NCI-H2196 (cell line): ENCODE data around the gene TRIM43B.
"Not testable (repeated sequence)": the region's sequence is repeated elsewhere in the genome, so short reads cannot be mapped to it uniquely, and the experiment has no call there.

Experiments used
- DNase-seq: peaks from one replicate; lab custom pipeline; 2025; ENCODE audit not compliant: unreplicated experiment; lab: John Stamatoyannopoulos, UW

TRIM43B gene

DNA sequence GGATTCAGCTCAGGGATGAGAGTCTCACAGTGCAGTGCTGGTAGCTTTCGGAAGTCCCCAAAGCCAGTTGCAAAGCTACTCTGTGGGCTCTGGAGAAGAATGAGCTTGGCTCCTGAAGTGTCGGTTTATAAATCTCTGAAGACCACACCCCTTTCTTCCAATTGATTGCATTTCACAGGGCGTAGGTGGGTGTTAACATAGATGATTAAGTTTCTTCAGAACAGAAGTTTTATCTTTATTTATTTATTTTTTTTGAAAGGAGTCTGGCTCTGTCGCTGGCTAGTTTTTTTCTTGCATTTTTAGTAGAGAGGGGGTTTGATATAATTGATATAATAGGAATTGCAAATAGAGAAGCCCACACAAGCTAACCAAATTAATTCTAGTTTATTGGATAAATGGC lies at the start of gene TRIM43B:
Gene TRIM43B (minus strand): TSS at position 101 of the 400 bp plus-strand sequence. CDS start 2,040 bp downstream, outside the sequence.
- not testable (repeated sequence) for DNase-seq

DNA sequence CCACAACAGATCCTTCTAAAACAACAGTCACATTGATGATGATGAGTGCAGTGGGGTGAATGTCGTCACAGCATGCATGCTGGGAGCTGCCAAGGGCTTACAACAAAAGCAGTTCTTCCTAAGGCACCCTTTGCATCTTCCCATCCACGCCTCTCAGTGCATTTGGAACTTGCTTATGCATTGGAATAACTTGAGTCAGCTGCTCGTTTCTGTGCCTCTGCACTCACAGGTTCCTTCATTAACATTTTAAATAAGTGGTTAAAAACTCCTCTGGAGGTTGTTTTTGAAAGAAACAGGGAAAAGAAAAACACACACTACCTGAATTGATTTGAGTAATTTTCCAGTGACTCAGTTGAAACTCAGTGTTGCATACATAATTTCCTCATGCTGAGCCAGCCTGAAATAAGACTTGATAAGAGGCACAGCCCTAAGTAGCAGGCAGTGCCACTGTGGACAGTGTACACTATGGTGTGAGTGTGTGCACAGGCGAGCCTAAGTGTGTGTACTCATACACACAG lies 46.8 kb upstream of the TRIM43B start:
- DNase-seq: no peak

DNA sequence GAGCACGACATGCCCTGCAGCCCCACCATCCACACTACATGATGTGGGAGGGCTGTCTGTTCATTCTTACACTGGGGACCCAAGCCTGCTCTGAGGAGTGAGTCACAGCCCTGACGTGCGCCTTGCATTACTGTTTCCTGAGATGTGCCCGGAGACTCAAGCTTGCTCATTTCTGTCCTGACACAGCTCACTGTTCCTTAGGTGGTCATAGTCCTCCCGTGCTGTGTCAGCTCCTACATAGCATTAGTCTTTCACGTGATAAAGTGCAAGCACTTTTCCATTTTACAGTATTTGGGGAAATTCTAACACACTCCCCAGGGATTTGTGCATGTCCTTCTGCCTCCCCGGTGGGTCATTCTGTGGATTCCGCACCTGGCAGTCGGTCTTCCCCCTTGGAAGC lies 46.2 kb upstream of the TRIM43B start:
- DNase-seq: no peak

GRCh38 chr2:95526360-95527341 lies 42.1 kb upstream of the TRIM43B start:
- peak; percentile 62 for DNase-seq

GRCh38 chr2:95525294-95526035 lies 40.9 kb upstream of the TRIM43B start:
- DNase-seq: peak; percentile 87

GRCh38 chr2:95524195-95524594 lies 39.6 kb upstream of the TRIM43B start:
- no peak for DNase-seq

DNA sequence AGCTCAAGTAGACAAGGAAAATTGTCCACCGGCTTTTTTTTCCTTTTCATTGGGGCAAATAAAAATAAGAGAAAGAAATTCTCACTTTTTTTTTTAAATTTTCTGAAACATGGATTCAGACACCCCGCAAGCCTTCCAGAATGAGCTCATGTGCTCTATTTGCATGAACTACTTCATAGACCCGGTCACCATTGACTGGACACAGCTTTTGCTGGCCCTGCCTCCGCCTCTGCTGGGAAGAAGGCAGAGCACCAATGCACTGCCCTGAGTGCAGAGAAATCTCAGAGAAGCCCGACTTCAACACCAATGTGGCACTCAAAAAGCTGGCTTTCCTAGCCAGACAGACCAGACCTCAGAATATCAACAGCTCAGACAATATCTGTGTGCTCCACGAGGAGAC lies 30.2 kb upstream of the TRIM43B start:
- no peak for DNase-seq

DNA sequence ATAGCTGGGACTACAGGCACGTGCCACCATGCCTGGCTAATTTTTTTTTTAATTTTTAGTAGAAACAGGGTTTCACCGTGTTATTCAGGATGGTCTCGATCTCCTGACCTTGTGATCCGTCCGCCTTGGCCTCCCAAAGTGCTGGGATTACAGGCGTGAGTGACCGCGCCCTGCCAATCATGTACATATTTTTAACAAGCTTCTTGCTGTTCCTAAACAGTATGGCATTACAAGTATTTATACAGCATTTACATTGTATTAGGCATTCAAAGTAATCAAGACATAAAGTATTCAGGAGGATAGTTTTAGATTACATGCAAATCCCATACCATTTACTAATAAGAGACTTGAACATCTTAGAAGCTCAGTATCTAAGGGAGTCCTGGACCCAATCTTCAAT lies 29.7 kb upstream of the TRIM43B start:
- DNase-seq: not testable (repeated sequence)

DNA sequence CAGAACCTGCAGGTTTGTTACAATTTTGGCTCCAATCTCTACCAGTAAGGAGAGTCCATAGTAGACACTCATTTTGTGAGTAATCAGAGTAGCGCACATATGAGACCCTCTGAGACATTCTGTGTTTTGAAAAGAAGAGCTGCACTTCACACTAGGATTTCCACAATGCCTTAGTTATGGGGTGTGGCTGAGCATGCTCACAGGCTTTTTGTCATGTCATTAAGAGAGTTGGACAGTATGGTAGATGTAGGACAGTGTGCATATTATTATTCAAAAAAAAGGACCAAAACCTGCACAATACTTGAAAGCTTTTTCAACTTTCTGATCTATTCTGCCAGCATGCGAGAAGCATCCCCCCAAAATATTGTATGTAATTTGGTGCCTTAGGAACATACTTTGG lies 24.9 kb upstream of the TRIM43B start:
- no peak for DNase-seq

DNA sequence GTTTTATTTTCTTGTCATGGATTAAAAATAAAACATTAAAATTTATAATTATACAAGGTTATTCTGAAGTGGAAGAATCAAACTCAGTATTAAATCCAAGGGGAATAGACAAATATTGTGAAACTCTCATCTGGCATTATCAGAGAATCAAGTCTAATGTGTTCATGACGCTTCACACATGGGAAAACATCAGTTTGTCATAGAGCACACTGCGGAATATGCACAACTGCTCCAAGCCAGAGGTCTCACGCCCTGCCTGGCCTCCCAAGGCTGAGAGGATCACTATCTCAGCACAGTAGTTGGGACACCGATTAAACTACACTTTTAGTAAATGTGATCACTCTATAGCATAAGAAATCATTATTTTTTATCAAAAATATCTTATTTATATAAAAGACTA lies 20.7 kb upstream of the TRIM43B start:
- no peak for DNase-seq

DNA sequence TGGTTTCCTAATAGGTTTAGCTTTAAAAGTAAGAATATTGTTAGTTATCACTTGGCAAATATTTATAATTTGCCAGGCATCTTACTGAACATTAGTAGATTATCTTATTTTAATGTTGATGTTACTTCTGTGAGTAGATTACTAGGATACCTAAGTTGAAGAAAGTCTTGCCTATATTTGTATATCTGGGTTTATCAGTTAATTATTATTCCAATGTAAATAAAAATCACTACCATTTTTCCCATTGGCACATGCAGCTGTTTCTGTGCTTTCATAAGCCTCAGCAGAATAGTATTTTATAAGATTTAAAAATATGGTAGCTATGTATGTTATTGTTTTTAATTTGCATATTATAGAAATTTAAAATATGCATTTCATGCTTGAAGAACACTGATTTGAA lies 16.3 kb upstream of the TRIM43B start:
- no peak for DNase-seq

DNA sequence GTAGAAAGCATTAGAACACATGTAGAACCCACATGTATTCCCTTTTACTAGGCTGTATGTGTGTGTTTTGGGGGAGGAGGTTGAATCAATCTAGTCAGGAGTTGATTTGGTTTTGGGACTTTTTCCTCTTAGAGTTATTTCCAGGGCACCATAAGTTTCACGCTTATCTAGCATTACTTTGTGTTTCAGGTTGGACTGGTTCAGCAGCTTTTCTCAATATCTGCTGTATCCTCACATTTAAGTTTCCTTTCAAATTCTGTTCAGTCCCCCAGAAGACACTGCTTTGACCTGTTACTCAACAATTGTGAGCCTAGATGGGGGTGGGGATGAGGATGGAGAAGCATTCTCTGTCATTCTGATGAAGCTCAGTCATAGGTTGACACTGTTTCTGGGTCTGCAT lies 7.5 kb upstream of the TRIM43B start:
- DNase-seq: peak; percentile 2

DNA sequence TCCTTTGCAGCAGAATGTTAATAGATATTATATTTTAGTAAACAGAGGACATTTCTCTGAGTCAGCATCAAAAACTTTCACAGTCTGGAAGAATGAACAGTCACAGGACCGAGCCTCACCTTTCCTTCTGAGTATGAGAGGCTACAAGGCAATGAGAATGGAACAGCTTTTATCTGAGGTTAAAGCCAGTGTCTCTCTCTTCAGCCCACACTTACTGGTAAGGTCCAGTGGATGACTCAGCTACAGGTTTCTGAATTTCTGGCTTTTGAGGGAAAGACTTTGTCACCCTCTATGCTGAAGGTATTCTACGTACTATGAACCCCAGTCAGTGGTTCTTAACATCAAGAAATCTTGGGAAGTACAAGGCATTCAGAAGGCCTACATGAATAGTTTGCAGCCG lies 9.5 kb downstream of the TRIM43B start:
- DNase-seq: not testable (repeated sequence)

- not testable (repeated sequence) for DNase-seq
These were observed 16.6 kb downstream of the TRIM43B start for GRCh38 chr2:95467984-95468383.

- not testable (repeated sequence) for DNase-seq
These were observed 18.0 kb downstream of the TRIM43B start for GRCh38 chr2:95466572-95466971.

- DNase-seq: not testable (repeated sequence)
These were observed 21.3 kb downstream of the TRIM43B start for GRCh38 chr2:95463292-95463691.

- DNase-seq: not testable (repeated sequence)
These were observed 39.2 kb downstream of the TRIM43B start for GRCh38 chr2:95445317-95445716.

DNA sequence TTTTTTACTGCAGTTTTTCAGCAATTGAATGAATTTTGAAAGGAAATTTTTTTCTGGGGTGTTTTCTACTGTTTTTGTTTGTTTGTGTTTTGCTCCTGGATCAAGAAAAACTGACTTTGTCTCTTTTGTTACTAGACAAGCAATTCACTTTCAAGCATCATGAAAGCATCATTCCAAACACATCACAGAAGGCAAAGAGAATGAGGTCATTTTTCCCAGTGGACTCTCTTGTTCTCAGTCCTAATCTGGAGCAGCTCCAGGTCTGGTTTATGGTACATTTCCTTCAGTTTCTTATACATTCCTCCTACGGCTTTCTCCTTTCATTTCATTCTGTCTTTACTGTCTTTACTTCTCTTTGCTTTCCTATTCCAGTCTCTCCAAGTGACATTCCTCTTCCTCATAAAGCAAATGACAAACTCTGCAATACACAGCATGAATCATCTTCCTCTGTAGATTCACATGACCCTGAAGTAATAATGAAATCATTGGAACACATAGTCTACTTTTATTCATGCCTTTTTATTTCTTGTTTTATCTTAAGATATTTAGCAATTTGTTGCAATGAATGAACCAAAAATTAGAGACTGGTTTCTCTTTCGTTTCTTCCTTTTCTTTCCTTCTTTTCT lies 42.0 kb downstream of the TRIM43B start:
- not testable (repeated sequence) for DNase-seq

- not testable (repeated sequence) for DNase-seq
These were observed 48.7 kb downstream of the TRIM43B start for GRCh38 chr2:95435872-95436209.

DNA sequence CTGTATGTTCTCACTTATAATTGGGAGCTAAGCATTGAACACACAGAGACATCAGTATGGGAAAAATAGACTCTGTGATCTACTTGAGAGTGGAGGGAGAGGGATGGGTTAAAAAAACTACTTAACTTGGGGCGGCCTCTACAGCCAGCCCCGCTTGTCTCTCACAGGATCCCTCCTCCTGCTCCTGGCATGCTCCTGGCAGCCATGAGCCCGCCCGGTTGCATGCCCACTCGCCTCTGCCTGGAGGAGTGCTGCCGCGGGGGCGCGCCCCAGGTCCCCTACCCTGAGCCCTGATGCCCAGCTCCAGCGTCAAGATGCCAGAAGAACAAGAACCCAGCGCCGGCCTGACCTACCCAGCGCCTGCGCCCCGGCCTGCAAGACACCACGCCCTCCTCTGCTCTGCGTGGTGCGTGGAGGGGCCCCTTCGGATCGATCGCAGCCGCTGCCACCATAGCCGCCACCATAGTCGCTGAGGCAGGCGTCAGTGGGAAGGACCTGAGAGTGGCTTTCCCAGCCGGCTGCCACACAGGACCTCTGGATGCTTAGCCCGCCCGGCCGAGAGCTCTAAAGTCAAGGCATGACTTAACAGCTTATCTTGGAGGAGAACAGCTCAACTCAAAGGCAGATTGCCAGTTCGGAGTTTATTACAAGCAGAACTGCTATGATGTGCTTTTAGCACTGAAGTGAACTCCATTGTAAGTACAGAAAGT lies 49.2 kb downstream of the TRIM43B start:
- not testable (repeated sequence) for DNase-seq
